ENCODE measurements around the gene MACROD1.
"Not testable (repeated sequence)": the region's sequence is repeated elsewhere in the genome, so short reads cannot be mapped to it uniquely, and the experiment has no call there.

DNA sequence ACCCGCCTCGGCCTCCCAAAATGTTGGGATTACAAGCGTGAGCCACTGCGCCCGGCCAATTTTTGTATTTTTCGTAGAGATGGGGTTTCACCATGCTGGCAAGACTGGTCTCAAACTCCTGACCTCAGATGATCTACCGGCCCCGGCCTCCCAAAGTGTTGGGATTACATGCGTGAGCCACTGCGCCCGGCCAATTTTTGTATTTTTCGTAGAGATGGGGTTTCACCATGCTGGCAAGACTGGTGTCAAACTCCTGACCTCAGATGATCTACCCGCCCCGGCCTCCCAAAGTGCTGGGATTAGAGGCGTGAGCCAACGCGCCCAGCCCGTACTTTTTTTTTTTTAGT lies 192.0 kb downstream of the MACROD1 start:
- not testable (repeated sequence) for TF ChIP-seq POLR2A (IDR thresholded peaks at IDR 0.05)
- TF ChIP-seq, protein P1, sequence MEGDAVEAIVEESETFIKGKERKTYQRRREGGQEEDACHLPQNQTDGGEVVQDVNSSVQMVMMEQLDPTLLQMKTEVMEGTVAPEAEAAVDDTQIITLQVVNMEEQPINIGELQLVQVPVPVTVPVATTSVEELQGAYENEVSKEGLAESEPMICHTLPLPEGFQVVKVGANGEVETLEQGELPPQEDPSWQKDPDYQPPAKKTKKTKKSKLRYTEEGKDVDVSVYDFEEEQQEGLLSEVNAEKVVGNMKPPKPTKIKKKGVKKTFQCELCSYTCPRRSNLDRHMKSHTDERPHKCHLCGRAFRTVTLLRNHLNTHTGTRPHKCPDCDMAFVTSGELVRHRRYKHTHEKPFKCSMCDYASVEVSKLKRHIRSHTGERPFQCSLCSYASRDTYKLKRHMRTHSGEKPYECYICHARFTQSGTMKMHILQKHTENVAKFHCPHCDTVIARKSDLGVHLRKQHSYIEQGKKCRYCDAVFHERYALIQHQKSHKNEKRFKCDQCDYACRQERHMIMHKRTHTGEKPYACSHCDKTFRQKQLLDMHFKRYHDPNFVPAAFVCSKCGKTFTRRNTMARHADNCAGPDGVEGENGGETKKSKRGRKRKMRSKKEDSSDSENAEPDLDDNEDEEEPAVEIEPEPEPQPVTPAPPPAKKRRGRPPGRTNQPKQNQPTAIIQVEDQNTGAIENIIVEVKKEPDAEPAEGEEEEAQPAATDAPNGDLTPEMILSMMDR (IDR thresholded peaks at IDR 0.05) = not testable (repeated sequence)

Measured in adrenal gland (tissue), 5 donors.